ENCODE results near the gene CEND1. TPM values are rescaled to one million over a fixed set of nuclear protein-coding genes. Genes with fewer than 3 reads are reported as not detected.
"Not testable (repeated sequence)": the region's sequence is repeated elsewhere in the genome, so short reads cannot be mapped to it uniquely, and the experiment has no call there.

The CEND1 gene
- total RNA-seq, 1 donor from 2014 or later = 0.27 TPM

DNA sequence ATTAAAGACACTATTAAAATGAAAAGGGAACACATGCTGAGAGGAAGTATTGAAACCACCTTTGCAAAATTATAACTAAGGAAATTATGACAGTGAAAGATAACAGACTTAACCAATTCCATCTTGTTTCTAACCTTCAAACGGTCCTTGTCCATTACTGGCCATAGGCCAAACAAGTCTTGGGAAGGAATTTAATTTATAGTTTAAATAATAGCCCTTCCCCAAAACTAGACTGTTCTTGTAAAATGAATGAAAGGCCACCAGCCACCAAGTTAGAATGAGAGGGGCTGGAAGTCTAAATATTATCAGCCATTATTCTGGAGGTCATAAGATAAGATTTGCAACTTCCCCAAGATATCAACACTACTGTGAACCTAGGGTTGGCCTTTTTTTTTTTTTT, 44.5 kb downstream of the CEND1 start:
- POLR2A ChIA-PET = no interaction called here
- TF ChIP-seq, protein P1, sequence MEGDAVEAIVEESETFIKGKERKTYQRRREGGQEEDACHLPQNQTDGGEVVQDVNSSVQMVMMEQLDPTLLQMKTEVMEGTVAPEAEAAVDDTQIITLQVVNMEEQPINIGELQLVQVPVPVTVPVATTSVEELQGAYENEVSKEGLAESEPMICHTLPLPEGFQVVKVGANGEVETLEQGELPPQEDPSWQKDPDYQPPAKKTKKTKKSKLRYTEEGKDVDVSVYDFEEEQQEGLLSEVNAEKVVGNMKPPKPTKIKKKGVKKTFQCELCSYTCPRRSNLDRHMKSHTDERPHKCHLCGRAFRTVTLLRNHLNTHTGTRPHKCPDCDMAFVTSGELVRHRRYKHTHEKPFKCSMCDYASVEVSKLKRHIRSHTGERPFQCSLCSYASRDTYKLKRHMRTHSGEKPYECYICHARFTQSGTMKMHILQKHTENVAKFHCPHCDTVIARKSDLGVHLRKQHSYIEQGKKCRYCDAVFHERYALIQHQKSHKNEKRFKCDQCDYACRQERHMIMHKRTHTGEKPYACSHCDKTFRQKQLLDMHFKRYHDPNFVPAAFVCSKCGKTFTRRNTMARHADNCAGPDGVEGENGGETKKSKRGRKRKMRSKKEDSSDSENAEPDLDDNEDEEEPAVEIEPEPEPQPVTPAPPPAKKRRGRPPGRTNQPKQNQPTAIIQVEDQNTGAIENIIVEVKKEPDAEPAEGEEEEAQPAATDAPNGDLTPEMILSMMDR (IDR thresholded peaks at IDR 0.05) = no peak
- no peak for ATAC-seq (ENCODE audit: low read depth)
- CTCF ChIA-PET = no interaction called here
- Mint-ChIP-seq H3K36me3 (ENCODE audit: low read depth) (no peaks in the 10 kb centered on the region), H3K4me1 (peaks cover 22% of the 10 kb centered on the region), H3K27me3 (no peaks in the 10 kb centered on the region), H3K4me3 (no peak overlapping the region), H3K27ac (no peak overlapping the region), H3K9me3 (no peaks in the 10 kb centered on the region)
- DNase-seq = no peak
- intact Hi-C loops (cut with micrococcal nuclease) = no loop called here

DNA sequence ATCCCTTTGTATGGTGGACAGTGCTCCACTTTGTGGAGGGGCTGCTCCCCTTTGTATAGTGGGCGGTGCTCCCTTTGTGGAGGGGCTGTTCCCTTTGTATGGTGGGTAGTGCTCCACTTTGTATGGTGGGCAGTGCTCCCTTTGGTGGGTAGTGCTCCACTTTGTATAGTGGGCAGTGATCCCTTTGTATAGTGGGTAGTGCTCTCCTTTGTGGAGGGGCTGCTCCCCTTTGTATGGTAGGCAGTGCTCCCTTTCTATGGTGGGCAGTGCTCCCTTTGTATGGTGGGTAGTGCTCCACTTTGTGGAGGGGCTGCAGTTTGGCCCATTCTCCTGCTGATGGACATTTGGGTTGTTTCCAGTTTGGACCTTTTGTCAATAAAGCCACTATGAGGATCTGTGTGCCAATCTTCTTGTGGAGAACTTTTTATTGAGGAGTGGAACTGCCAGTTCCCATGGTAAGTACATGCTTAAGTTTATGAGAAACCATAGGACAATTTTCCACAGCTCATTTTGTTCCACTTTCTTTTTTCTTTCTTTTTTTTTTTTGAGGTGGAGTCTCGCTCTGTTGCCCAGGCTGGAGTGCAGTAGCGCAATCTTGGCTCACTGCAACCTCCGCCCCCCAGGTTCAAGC, 47.2 kb downstream of the CEND1 start:
- ChIA-PET CTCF (no interaction called here), POLR2A (no interaction called here)
- Mint-ChIP-seq H3K9me3 (no peaks in the 10 kb centered on the region), H3K27me3 (peaks cover 11% of the 10 kb centered on the region), H3K4me3 (no peak overlapping the region), H3K4me1 (peaks cover 9% of the 10 kb centered on the region), H3K36me3 (ENCODE audit: low read depth) (no peaks in the 10 kb centered on the region), H3K27ac (no peak overlapping the region)
- TF ChIP-seq, protein P1 (IDR thresholded peaks at IDR 0.05) = no peak
- DNase-seq (no peak), ATAC-seq (ENCODE audit: low read depth) (no peak)
- intact Hi-C loops (cut with micrococcal nuclease) = no loop called here

DNA sequence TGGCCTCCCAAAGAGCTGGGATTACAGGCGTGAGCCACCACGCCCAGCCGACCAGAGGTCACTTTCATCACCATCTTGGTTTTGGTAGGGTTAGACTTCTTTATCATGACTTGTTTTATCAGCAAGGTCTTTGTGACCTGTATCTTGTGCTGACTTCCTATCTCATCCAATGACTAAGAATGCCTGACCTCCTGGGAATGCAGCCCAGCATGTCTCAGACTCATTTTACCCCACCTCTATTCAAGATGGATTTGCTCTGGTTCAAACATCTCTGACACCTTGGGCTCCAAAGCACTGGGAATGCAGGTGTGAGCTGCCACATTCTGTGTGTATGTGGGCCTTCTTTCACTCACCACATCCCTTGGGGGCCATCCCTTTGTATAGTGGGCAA, 47.7 kb downstream of the CEND1 start:
- Mint-ChIP-seq H3K4me3 (no peak overlapping the region), H3K27ac (no peak overlapping the region), H3K36me3 (ENCODE audit: low read depth) (no peaks in the 10 kb centered on the region), H3K27me3 (peaks cover 17% of the 10 kb centered on the region), H3K9me3 (no peaks in the 10 kb centered on the region), H3K4me1 (peaks cover 14% of the 10 kb centered on the region)
- TF ChIP-seq, protein P1 (IDR thresholded peaks at IDR 0.05) = no peak
- ChIA-PET POLR2A (interaction anchor here (0.7 kb wide), 1 partner anchor 16 kb away, joined by 3 read pairs; no protein-coding TSS in a partner anchor), CTCF (no interaction called here)
- intact Hi-C loops (cut with micrococcal nuclease) = no loop called here
- no peak for DNase-seq
- ATAC-seq (ENCODE audit: low read depth) = no peak

DNA sequence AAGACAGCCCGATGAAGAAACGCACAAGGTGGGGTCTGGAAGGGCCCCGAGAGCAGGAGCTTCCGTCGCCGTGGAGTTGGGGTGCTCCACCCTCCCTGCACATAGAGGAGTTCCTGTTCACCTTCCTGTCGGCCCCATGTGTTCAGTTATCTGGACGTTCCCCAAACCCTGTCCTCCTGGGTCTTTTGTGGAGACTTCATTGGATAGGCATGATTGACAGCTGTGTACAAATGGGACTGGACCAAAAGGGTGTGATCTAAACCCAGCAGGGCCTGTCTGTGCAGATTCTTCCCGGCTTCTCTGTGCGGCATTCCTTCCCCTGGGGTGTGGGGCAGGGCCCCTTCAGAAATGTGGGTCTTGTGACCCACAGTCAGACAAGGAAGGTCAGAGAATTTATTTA, 52.0 kb downstream of the CEND1 start:
- H3K9me3 Mint-ChIP-seq; intact Hi-C loops (cut with micrococcal nuclease); CTCF ChIA-PET; H3K36me3 Mint-ChIP-seq (ENCODE audit: low read depth); H3K27ac Mint-ChIP-seq; ATAC-seq (ENCODE audit: low read depth); DNase-seq; H3K4me3 Mint-ChIP-seq: not testable (repeated sequence)
- POLR2A ChIA-PET = interaction anchor here (0.7 to 1.0 kb wide), 2 partner anchors 10 to 11 kb away, joined by 5 read pairs; no protein-coding TSS in a partner anchor
- H3K27me3 Mint-ChIP-seq = peaks cover 20% of the 10 kb centered on the region
- H3K4me1 Mint-ChIP-seq = peaks cover 11% of the 10 kb centered on the region

DNA sequence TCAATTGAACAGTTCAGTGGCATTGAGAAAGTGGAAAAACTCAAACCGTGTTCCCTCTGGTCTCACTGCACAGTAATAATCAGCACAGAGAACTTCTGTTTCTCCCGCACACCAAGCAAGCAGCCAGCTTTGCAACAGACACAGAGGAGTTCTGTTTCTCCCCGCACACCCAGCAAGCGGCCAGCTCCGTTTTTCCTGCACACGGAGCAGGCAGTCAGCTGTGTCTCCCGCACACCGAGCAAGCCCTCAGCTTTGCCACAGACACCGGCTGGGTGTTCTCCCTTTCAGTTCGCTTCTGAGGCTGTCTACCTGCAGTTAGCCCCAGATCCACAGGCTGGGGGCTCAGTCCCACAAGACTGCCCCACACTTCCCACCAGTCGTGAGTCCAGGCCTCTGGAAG, 52.5 kb downstream of the CEND1 start:
- intact Hi-C loops (cut with micrococcal nuclease) = no loop called here
- ChIA-PET CTCF (no interaction called here), POLR2A (interaction anchor here (0.6 to 1.0 kb wide), 3 partner anchors 11 to 44 kb away, joined by 5 to 12 read pairs (median 5); no protein-coding TSS in a partner anchor)
- H3K4me1 Mint-ChIP-seq = peaks cover 11% of the 10 kb centered on the region
- no peak for DNase-seq
- no peaks in the 10 kb centered on the region for H3K36me3 Mint-ChIP-seq (ENCODE audit: low read depth)
- no peak overlapping the region for H3K4me3 Mint-ChIP-seq
- H3K27me3 Mint-ChIP-seq = peaks cover 20% of the 10 kb centered on the region
- H3K9me3 Mint-ChIP-seq = no peaks in the 10 kb centered on the region
- TF ChIP-seq, protein P1 (IDR thresholded peaks at IDR 0.05) = no peak
- H3K27ac Mint-ChIP-seq = no peak overlapping the region
- no peak for ATAC-seq (ENCODE audit: low read depth)

Other genes with a start within 250 kb of the CEND1 start
- 8.6 and 9.1 TPM in 2 replicates for gene LMNTD2, start 229.4 kb downstream of the CEND1 start, total RNA-seq
- gene RASSF7, start 229.1 kb downstream of the CEND1 start, total RNA-seq = 14.2 and 14.9 TPM in 2 replicates
- 42.7 and 49.6 TPM in 2 replicates for gene PHRF1, start 213.6 kb downstream of the CEND1 start, total RNA-seq
- gene IRF7, start 174.1 kb downstream of the CEND1 start, total RNA-seq = 74.1 and 75.5 TPM in 2 replicates
- gene CDHR5, start 165.1 kb downstream of the CEND1 start, total RNA-seq = not detected in 2 replicates
- gene SCT, start 162.9 kb downstream of the CEND1 start, total RNA-seq = not detected in 2 replicates
- 0.42 and 0.49 TPM in 2 replicates for gene DRD4, start 152.8 kb downstream of the CEND1 start, total RNA-seq
- 36.1 and 39.8 TPM in 2 replicates for gene DEAF1, start 94.9 kb downstream of the CEND1 start, total RNA-seq
- 34.1 and 44.4 TPM in 2 replicates for gene TMEM80, start 94.3 kb downstream of the CEND1 start, total RNA-seq
- gene EPS8L2, start 83.9 kb downstream of the CEND1 start, total RNA-seq = 5.6 and 5.9 TPM in 2 replicates
- gene TALDO1, start 42.6 kb downstream of the CEND1 start, total RNA-seq = 194 and 244 TPM in 2 replicates
- gene GATD1, start 12.6 kb downstream of the CEND1 start, total RNA-seq = 60.3 and 63.3 TPM in 2 replicates
- 30.1 and 35.4 TPM in 2 replicates for gene SLC25A22, start 8.2 kb upstream of the CEND1 start, total RNA-seq
- 21.3 and 25.6 TPM in 2 replicates for gene PIDD1, start 15.1 kb upstream of the CEND1 start, total RNA-seq
- gene RPLP2, start 19.9 kb upstream of the CEND1 start, total RNA-seq = 4,124 and 4,449 TPM in 2 replicates
- gene PNPLA2, start 28.8 kb upstream of the CEND1 start, total RNA-seq = 52.9 and 53.2 TPM in 2 replicates
- 4.1 and 4.5 TPM in 2 replicates for gene CRACR2B, start 37.8 kb upstream of the CEND1 start, total RNA-seq
- gene CD151, start 42.9 kb upstream of the CEND1 start, total RNA-seq = 14.4 and 14.5 TPM in 2 replicates
- gene POLR2L, start 52.4 kb upstream of the CEND1 start, total RNA-seq = 83.9 and 90.2 TPM in 2 replicates
- gene TSPAN4, start 52.8 kb upstream of the CEND1 start, total RNA-seq = 2.2 and 2.3 TPM in 2 replicates
- gene CHID1, start 120.7 kb upstream of the CEND1 start, total RNA-seq = 43.9 and 45.7 TPM in 2 replicates
- 49.6 and 54.3 TPM in 2 replicates for gene AP2A2, start 135.8 kb upstream of the CEND1 start, total RNA-seq
- gene MUC6, start 246.6 kb upstream of the CEND1 start, total RNA-seq = not detected in 2 replicates